Stimulated activated CD4-positive, alpha-beta T cell treated with anti-CD3 and anti-CD28 coated beads, Interleukin-1b, Interleukin-23, amount 100 ng/mL, for 24 hours (primary cell): ENCODE data around the gene BCAS3.

ENCODE experiments used
- DNase-seq, 4 experiments: peaks; one replicate each; pipeline ENCODE4 v3.0.0-alpha.2; 2020; ENCODE audit warnings: low read depth in 4 of 4, low spot score in 1 of 4

BCAS3 gene

GRCh38 chr17:61389670-61390478, 712.2 kb downstream of the BCAS3 start:
- peak in 1 of 4 experiments; percentile 41 for DNase-seq

- DNase-seq: no peak
These were observed 712.8 kb downstream of the BCAS3 start for GRCh38 chr17:61390479-61390791.

- DNase-seq: no peak
These were observed 714.1 kb downstream of the BCAS3 start for GRCh38 chr17:61391595-61392291.

DNA sequence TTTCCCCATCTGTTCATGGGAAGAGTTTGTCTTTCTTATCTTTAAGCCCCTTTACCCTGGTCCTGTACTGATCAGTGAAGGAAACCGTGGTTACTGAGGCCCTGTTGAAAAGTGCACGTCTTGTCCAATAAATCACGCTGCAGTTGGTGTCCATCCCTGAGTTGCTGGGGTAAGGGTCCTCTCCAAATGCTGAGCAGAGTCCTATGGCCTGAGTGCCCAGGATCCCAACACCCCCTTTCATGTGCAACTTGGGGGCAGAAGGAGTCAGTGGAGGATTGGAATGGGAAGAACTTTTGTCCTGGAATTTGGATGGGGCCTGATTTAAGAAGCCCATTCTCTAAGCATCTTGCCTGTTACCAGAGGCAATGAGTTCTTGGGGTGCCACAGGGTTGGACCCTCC, 715.0 kb downstream of the BCAS3 start:
- DNase-seq: no peak

DNA sequence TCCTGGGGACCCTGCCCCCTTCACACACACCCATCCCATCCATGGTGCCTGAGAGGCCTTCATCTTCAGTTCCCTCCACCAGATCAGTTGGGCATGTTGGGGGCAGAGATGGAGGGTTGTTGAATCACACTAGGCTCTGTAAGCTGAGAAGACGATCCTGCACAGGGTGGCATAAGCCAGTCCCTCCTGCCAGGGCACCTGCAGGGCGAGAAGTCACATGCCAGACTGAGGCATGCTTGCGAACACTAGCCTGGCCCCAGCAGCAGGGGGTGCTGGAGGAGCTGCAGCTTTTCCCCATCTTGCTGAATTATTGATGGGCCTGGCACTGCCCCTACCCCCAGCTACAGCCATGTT, 715.9 kb downstream of the BCAS3 start:
- DNase-seq: no peak

GRCh38 chr17:61393904-61394629, 716.4 kb downstream of the BCAS3 start:
- no peak for DNase-seq

GRCh38 chr17:61394630-61395408, 717.2 kb downstream of the BCAS3 start:
- DNase-seq: no peak

DNA sequence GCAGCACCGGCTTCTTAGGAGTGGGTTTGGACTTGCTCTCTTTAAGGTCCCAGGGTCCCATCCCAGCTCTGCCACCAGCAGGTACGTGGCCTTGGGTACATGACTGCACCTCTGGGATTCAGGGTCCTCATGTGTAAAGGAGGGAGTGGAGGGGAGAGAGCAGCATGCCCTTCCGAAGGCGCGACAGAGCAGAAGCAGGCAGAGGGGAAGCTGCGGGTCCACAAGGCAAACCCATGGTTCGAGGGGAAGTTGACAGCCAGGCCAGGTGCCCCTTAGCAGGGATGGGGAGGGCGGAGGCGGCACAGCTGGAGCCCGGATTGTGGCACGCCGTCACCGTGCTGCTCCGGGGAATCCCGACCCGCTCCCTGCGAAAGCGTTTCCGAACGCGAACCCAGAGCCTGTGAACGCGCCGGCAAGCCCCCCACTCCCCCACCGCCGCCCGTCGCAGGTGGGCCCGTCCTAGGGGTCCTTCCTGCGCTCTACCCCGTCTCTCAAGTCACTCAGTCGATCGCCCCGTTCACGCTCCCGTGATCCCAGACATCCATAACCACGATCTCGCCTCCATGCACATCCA, 717.8 kb downstream of the BCAS3 start:
- DNase-seq: no peak

GRCh38 chr17:61395983-61396585, 718.4 kb downstream of the BCAS3 start:
- no peak for DNase-seq

DNA sequence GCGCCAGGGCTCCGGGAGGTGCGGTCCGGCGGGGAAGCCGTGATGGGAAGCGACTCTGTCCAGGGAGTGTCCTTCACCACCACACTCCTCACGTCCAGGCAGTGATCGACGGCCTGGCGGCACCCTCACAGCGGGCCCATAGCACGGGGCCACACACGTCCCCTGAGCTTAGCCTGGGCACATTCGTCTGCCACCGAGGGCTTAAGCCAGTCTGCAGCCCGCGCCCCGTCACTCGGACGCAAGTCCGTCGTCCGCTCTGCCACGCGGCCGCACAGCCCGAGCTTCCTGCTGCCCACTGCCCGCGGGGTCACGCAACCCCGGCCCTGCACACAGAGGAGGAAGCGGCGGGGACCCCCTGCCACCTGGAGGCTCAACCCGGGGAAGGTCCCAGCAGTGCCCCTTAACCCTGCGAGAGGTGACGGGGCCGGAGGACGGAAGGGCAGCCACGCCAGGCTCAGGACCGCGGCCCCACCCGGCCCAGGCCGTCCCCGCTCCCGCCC, 719.0 kb downstream of the BCAS3 start:
- DNase-seq: no peak

GRCh38 chr17:61397086-61397842, 719.6 kb downstream of the BCAS3 start:
- DNase-seq: no peak

- DNase-seq: no peak
These were observed 721.1 kb downstream of the BCAS3 start for GRCh38 chr17:61398721-61399130.

- no peak for DNase-seq
These were observed 721.7 kb downstream of the BCAS3 start, which contains the start of gene TBX2 for GRCh38 chr17:61399131-61400065. TBX2 (plus strand) TSS chr17:61399843; CDS start chr17:61400177, 334 bp downstream.

- DNase-seq: no peak
These were observed 722.5 kb downstream of the BCAS3 start for GRCh38 chr17:61400066-61400716.

- no peak for DNase-seq
These were observed 723.2 kb downstream of the BCAS3 start for GRCh38 chr17:61400717-61401388.

GRCh38 chr17:61401389-61402072, 723.9 kb downstream of the BCAS3 start:
- DNase-seq: no peak

- no peak for DNase-seq
These were observed 724.5 kb downstream of the BCAS3 start for GRCh38 chr17:61402073-61402541.
